Measurements from ENCODE around the gene COL13A1.

COL13A1 gene

DNA sequence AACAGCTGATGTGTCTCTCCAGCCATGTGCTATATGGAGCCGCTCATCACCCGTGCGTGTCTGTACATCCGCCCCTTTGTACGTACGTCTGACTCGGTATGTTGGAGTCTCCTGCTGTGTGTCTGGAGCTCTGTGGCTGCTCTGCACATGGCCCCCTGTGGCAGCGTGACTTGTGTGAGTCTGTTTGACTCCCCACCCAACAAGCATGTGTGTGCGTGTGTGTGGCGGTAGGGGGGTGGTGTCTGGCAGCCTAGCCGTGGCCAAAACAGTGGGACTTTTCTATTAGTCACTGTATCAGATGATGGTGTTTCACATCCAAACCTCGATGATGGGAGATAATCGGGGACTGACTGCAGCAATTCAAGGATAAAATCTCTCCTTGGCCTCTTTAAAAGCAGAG, 94.1 kb downstream of the COL13A1 start:
- Histone ChIP-seq H4K20me1 (ENCODE audit: insufficient read depth, low read length) (no peaks in the 10 kb centered on the region), H3K9me3 (ENCODE audit: low read length) (no peaks in the 10 kb centered on the region), H3K4me3 (ENCODE audit: low read depth, low read length, poor library complexity, severe bottlenecking) (no peak overlapping the region), H3K4me2 (ENCODE audit: low read length) (no peak overlapping the region), H3K27me3 (ENCODE audit: insufficient read depth, low read length) (peaks cover 4% of the 10 kb centered on the region; the same call in 1 of the 2 replicates), H3K79me2 (ENCODE audit: insufficient read depth, low read length) (no peaks in the 10 kb centered on the region), H2AFZ (ENCODE audit: low read length) (no peak overlapping the region), H3K36me3 (ENCODE audit: insufficient read depth, low read length) (no peaks in the 10 kb centered on the region), H3K9me2 (ENCODE audit: low read depth, low read length) (no peaks in the 10 kb centered on the region), H3F3A (ENCODE audit: insufficient read depth, low read length) (no peaks in the 10 kb centered on the region), H3K9ac (ENCODE audit: low read length) (no peak overlapping the region), H3K27ac (ENCODE audit: low read depth, low read length, poor library complexity, severe bottlenecking) (no peak overlapping the region), H3K4me1 (ENCODE audit: insufficient read depth, low read length, severe bottlenecking) (no peaks in the 10 kb centered on the region)
- TF ChIP-seq, protein P1, sequence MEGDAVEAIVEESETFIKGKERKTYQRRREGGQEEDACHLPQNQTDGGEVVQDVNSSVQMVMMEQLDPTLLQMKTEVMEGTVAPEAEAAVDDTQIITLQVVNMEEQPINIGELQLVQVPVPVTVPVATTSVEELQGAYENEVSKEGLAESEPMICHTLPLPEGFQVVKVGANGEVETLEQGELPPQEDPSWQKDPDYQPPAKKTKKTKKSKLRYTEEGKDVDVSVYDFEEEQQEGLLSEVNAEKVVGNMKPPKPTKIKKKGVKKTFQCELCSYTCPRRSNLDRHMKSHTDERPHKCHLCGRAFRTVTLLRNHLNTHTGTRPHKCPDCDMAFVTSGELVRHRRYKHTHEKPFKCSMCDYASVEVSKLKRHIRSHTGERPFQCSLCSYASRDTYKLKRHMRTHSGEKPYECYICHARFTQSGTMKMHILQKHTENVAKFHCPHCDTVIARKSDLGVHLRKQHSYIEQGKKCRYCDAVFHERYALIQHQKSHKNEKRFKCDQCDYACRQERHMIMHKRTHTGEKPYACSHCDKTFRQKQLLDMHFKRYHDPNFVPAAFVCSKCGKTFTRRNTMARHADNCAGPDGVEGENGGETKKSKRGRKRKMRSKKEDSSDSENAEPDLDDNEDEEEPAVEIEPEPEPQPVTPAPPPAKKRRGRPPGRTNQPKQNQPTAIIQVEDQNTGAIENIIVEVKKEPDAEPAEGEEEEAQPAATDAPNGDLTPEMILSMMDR (IDR thresholded peaks at IDR 0.05; ENCODE audit: low read length) = no peak
- no peak for TF ChIP-seq EZH2 (IDR thresholded peaks at IDR 0.05; ENCODE audit: borderline replicate concordance, low read length)

- no peak overlapping the region for H3K4me3 ChIP-seq (ENCODE audit: low read depth, low read length, poor library complexity, severe bottlenecking)
Measured at GRCh38 chr10:69896606-69897231, 95.0 kb downstream of the COL13A1 start.

DNA sequence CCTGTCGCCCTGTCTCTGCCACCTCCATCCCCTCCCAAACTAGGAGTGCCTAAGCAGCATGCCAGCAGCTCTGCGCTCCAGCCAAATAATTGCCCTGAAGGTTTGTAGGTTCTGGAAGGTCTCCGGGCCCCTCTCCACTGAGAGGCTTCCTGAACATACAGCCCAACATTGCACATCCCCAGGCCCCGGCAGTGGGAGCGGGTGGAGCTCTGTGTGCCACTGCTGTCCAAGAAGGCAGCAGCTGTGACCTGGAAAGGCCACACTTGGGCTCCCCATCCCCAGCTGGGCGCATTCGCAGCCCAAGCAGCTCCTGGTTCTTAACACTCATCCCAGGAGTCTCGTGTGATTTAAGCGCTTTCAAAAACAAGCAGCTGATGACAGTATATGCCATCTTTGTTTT, 95.7 kb downstream of the COL13A1 start:
- no peak overlapping the region for H3K4me2 ChIP-seq (ENCODE audit: low read length)
- H3K9me2 ChIP-seq (ENCODE audit: low read depth, low read length) = no peaks in the 10 kb centered on the region
- H2AFZ ChIP-seq (ENCODE audit: low read length) = no peak overlapping the region
- no peak overlapping the region for H3K4me3 ChIP-seq (ENCODE audit: low read depth, low read length, poor library complexity, severe bottlenecking)
- no peaks in the 10 kb centered on the region for H3F3A ChIP-seq (ENCODE audit: insufficient read depth, low read length)
- H3K9me3 ChIP-seq (ENCODE audit: low read length) = no peaks in the 10 kb centered on the region
- no peak overlapping the region for H3K27ac ChIP-seq (ENCODE audit: low read depth, low read length, poor library complexity, severe bottlenecking)
- H3K27me3 ChIP-seq (ENCODE audit: insufficient read depth, low read length) = peaks cover 4% of the 10 kb centered on the region; the same call in 1 of the 2 replicates
- no peaks in the 10 kb centered on the region for H3K36me3 ChIP-seq (ENCODE audit: insufficient read depth, low read length)
- TF ChIP-seq EZH2 (IDR thresholded peaks at IDR 0.05; ENCODE audit: borderline replicate concordance, low read length) = no peak
- TF ChIP-seq, protein P1 (IDR thresholded peaks at IDR 0.05; ENCODE audit: low read length) = no peak
- no peaks in the 10 kb centered on the region for H3K4me1 ChIP-seq (ENCODE audit: insufficient read depth, low read length, severe bottlenecking)
- no peaks in the 10 kb centered on the region for H4K20me1 ChIP-seq (ENCODE audit: insufficient read depth, low read length)
- H3K9ac ChIP-seq (ENCODE audit: low read length) = no peak overlapping the region
- H3K79me2 ChIP-seq (ENCODE audit: insufficient read depth, low read length) = no peaks in the 10 kb centered on the region

More at GRCh38 chr10:69896606-69897231, 95.0 kb downstream of the COL13A1 start:
- H3K79me2 ChIP-seq (ENCODE audit: insufficient read depth, low read length) = no peaks in the 10 kb centered on the region
- H3K4me2 ChIP-seq (ENCODE audit: low read length) = no peak overlapping the region
- H2AFZ ChIP-seq (ENCODE audit: low read length) = no peak overlapping the region
- no peak overlapping the region for H3K9ac ChIP-seq (ENCODE audit: low read length)
- no peaks in the 10 kb centered on the region for H3K4me1 ChIP-seq (ENCODE audit: insufficient read depth, low read length, severe bottlenecking)
- no peak for TF ChIP-seq EZH2 (IDR thresholded peaks at IDR 0.05; ENCODE audit: borderline replicate concordance, low read length)
- TF ChIP-seq, protein P1 (IDR thresholded peaks at IDR 0.05; ENCODE audit: low read length) = no peak
- H3K9me2 ChIP-seq (ENCODE audit: low read depth, low read length) = no peaks in the 10 kb centered on the region
- H3K27ac ChIP-seq (ENCODE audit: low read depth, low read length, poor library complexity, severe bottlenecking) = no peak overlapping the region
- H3K9me3 ChIP-seq (ENCODE audit: low read length) = no peaks in the 10 kb centered on the region
- no peaks in the 10 kb centered on the region for H3K36me3 ChIP-seq (ENCODE audit: insufficient read depth, low read length)
- H3K27me3 ChIP-seq (ENCODE audit: insufficient read depth, low read length) = peaks cover 4% of the 10 kb centered on the region; the same call in 1 of the 2 replicates
- H4K20me1 ChIP-seq (ENCODE audit: insufficient read depth, low read length) = no peaks in the 10 kb centered on the region
- no peaks in the 10 kb centered on the region for H3F3A ChIP-seq (ENCODE audit: insufficient read depth, low read length)
